ENCODE data around the gene TEX13D.
"Not testable (repeated sequence)": the region's sequence is repeated elsewhere in the genome, so short reads cannot be mapped to it uniquely, and the experiment has no call there.

Gene TEX13D

DNA sequence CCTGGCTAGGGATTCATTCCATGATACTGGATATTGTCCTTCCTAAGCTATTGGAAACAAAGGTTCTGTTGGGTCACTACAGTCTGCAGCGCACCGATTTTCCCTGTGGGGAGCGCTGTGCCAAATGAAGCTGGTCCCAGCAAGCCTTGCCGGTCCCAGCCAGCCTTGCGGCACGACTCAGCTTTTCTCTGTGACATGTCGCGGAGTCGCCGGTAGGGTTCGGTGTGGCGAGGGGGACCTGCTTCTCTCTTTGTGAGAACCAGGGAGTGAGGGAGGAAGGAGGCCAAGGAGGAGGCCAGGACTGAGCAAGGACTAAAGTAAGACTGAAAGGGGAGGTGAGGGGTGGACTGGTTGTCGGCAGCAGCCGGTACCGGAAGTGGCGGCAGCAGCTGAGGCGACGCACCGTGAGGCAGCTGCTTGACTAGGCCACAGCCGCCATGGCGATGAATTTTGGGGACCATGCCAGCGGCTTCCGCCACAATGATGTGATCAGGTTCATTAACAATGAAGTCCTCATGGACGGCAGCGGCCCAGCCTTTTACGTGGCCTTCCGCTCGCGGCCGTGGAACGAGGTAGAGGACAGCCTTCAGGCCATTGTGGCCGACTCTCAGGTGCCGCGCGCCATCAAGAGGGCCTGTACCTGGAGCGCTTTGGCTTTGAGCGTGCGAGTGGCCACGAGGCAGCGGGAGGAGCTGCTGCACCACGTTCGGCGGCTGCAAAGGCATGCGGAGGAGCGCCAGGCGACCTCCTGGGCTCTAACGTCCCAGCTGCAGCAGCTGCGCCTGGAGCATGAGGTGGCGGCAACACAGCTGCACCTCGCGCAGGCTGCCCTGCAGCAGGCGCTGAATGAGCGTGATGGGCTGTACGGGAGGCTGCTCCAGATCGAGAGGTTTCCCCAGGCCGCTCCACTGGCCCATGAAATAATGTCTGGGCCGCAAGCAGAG, at the start of gene TEX13D:
Gene TEX13D, plus strand, starts transcription at position 180 of the 944 bp plus-strand sequence. Its CDS starts 258 bp downstream, at position 438.
- DNase-seq: no peak

DNA sequence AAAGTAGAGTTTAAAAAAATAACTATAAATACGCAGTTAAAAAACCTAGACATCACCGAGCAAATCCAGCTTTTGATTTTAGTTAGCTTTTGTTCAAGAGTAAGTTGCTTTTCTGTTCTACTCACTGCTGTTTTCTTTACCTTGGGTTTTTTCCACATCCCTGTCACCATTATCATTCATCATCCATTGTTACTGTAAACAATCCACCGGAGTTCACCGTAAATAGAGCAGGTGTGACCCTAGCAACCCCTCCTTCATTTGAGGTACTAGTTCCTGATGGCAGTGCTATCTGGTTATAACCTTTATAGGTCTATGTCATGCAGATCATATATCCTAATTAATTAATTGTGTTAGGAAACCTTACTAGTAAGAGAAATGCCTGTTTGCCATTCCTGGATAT, 43.0 kb upstream of the TEX13D start:
- DNase-seq: no peak

DNA sequence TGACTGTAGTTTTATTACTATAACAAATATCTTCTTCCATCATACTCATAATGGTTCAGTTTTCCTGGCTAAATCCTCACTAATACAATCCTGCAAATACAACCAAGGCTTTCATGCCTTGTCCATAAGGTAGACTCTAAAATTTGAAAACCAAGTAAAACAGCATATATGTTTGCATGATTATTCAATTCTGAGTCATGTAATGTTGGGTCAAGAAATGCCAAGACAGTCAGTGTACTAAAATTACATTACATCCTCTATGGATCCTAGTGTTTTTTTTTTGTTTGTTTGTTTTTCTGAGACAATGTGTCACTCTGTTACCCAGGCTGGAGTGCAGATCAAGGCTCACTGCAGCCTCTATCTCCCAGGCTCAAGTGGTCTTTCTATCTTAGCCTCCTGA, 38.6 kb upstream of the TEX13D start:
- no peak for DNase-seq

DNA sequence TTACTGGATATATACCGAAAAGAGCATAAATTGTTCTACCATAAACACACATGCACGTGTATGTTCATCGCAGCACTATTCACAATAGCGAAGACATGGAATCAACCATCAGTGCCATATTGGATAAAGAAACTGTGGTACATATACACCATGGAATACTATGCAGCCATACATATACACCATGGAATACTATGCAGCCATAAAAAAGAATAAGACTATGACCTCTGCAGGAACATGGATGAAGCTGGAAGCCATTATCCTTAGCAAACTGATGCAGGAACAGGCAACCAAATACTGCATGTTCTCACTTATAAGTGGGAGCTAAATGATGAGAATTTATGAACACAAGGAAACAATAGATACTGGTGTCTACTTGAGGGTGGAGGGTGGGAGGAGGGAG, 33.1 kb upstream of the TEX13D start:
- DNase-seq: not testable (repeated sequence)

DNA sequence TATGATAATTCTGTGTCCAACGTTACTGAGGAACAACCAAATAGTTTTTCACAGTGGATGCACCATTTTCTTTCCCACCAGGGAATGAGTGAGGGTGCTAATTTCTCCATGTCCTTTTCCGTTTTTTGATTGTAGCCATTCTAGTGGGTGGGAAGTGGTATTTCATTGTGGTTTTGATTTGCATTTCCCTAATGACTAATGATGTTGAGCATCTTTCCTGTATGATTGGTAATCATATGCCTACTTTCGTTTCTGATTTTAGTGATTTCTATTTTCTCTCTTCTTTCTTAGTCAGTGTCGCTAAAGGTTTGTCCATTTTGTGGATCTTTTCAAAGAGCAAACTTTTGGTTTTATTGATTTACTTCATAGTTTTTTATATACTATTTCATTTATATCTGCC, 32.1 kb upstream of the TEX13D start:
- no peak for DNase-seq

DNA sequence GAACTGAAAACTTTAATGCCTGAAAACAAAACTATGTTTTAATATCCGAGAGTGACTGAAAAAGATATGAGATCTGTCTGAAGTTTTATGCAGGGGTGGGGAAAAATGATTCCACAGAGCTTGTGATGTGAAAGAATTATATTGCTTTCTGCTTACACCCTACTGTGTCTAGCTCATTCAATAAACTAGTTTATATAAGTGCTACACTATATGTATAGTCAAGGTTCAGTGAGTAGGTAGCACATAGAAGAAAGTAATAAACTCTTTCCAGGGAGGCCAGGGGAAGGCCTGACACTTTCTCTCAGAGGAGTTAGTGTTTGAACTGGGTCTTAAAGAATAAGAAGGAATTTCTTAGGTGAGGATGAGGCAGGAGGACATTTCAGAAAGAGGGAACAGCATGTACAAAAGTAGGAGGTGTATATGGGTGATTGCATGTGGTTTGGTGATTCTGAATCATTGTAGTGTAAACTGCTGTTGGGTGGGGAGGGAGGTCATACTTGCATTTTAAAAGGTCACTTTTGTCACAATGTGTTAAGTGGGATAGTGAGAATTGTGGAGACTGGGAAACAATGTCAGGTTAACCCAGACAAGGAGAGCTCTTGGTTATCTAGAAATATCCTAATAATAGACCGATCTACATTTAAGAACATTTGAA, 25.1 kb upstream of the TEX13D start:
- DNase-seq: no peak

DNA sequence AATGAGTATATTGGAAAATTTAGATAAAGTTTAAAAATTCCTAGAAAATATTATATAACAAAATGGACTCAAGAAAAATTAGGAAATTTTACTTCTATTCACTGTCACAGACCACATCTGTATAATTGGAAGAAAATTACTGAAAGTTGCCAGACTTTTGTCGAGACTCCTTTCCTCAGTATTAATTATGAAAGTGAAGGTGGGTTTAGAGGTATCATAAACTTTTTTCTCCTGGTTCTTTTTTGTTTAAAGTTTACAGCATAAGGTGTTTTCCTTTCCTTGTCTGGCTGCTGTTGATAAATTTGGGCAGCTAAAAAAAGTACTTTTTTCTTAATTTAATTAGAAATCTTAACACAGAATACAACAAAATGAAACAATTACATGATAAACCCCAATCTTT, 6.7 kb upstream of the TEX13D start:
- no peak for DNase-seq

DNA sequence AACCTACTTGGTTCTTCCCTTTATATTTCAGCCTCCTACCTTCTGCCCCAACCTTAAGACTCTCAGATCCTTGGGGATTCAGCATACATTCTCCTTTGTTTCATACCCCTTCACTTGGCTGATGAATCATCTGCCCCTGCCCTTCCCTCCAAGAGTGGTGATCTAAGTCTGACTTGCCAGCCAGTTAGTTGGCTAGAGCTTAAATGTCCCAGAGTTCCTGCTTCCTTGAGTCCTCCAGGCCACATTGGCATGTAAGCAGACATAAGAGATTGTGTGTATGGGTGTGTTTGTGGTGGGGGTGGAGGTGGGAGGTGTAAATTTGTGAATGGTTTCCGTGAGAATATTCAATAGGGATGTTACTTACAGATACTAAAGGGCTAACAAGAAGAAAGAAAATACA, 3.7 kb upstream of the TEX13D start:
- no peak for DNase-seq

DNA sequence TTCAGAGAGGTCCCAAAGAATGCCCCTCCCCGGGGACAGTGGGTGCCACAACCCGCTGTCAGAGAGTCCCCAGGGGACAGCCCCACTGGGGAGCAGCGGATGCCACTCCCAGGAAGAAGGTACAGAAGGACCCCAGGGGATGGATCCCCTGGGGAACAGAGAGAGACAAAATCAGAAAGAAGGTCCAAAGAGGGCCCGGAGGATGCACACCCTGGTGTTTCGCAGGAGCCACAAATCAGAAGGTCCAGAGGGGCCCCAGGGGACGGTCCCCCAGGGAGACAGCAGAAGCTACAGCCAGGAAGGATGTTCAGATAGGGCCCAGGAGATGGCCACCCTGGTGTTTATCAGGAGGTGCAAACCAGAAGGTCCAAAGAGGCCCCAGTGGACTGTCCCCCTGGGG, 1.4 kb downstream of the TEX13D start:
- DNase-seq: no peak

DNA sequence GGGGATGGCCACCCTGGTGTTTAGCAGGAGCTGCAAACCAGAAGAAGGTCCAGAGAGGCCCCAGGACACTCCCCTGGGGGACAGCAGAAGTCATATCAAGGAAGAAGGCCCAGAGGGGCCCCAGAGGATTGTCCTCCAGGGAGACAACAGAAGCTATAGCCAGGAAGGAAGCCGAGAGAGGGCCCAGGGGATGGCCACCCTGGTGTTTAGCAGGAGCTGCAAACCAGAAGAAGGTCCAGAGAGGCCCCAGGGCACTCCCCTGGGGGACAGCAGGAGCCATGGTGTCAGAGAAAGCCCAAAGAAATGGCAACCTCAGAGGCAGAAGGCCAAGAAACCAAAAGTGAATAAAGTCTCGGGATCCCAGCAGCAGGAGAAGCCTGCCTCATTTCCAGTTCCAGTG, 2.1 kb downstream of the TEX13D start:
- DNase-seq: not testable (repeated sequence)

DNA sequence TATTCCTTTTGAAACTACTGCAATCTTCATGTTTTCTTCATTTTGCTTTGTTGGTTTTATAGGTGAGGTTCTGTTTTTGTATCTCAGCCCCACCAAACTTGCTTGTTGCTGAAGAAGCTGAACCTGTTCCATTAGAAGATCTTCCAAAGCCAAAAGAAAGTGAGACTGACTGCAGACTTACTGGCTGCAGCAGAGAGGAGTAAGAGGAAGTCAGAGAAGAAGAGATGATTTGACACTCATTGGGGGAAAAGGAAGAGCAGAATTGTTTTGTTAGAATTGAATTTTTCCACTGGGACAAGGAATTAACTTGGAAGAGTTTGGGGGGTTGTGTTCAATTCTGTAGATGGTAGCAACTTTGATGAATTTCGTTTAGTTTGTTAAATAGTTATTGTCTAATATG, 3.1 kb downstream of the TEX13D start:
- DNase-seq: no peak

DNA sequence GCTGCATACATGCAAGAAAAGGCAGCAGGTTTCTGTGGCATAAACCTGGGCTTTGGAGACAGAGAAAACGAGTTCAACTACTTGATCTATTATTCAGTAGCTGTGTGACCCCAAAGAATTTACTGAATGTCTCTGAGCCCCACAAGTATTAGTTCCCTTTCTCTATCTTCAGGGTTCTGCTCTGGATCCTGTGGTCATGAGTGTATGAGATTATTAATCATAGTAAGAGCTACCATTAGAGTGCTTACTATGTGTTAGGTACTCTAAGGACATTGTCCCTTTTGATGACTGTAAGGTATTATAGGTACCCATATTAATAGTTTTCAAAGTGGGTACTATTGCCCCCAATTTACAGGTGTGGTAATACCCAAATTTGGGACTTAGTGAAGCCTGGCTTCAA, 5.5 kb downstream of the TEX13D start:
- DNase-seq: no peak

DNA sequence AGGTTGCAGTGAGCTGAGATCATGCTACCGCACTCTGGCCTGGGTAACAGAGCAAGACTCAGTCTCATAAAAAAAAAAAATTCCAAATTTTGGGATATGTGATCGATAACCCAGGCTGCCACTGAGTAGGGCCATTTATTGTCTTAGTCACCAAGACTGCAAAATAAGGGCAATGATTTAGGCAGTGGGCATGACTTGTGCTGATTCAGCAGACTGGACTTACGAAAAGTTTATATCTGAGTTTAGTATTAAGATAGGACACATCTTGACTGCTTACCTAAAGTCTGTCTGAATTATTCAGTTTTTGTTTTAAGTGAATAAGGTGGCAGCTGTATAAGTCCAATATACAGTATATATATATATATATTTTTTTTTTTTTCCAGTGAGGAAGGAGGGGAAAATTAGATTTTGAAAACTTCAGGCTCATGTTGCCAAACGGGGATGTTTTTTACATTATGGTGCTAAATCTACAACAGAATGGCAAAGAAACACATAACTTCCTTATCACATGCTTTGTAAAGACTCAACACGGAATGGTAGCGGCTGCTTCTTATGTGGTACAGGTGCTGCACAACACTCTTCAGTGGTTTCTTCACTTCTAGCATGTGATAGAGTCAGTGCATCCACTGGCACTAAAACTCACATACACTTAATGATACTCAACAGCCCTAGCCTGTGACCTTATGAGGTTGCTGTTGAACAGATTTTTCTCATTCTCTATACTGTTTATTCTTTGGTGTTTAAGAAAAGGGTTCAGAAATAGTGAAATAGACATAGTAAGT, 6.5 kb downstream of the TEX13D start:
- DNase-seq: no peak

DNA sequence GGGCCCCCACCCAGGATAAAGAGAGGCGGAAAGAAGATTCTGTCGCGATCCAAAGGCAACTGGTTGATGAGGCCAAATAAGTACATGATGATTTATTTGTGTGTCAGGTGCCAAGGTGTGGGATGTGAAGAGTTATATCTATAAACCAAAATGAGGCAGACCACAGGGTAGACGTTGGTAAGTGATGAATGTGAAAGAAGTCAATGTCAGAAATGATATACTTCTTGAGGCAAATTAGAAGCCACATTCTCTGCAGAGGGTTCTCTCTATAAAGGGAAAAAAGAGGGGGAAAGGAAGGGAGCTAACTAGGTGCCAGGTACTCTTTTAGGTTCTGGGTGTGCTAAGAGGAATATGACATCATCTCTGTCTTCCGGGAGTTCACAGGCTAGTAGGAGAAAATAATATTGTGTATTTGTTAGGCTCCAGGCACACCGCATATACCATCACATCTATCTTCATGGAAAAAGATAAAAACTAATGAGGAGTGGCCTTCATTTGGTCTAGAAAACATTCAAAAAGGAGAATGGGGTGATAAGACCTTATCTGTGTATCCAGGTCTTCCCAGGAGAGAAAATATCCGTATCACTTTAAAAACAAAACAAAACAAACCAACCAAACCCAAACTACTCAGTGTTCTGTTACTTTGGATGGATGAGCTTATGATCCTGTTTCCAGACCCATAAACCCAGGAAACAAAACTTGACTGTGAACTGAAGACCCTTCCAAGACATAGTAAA, 9.1 kb downstream of the TEX13D start:
- DNase-seq: no peak

DNA sequence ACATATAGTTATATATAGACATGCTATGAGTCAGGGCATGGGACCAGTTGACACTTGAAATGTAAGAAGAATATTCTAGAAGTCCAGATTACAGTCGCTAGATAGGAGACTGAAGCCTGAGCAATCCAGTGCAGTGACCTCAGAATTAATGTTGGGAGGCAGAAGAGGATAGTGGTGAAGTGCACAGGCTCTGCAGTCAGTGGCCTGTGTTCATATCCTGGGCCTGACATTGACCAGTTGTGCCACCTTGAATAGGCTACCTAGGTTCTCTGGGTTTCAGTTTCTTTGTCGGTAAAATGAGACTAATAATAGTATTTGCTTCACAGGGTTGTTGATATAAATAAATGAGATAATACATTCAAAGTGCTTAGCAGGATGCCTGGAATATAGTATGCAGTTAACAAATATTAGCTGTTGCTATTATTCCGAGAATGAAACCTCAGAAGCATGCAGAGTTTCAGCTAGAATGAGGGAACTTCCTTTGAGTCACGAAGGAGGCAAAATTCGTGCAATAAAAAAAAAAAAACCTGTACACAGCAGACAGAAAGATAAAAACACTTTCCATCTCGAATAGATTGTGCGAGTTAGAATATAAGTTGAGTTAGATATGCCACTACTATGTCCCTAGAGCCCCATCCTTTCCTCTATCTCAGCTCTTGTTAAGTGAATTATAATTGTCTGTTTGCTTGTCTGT, 9.9 kb downstream of the TEX13D start:
- no peak for DNase-seq

DNA sequence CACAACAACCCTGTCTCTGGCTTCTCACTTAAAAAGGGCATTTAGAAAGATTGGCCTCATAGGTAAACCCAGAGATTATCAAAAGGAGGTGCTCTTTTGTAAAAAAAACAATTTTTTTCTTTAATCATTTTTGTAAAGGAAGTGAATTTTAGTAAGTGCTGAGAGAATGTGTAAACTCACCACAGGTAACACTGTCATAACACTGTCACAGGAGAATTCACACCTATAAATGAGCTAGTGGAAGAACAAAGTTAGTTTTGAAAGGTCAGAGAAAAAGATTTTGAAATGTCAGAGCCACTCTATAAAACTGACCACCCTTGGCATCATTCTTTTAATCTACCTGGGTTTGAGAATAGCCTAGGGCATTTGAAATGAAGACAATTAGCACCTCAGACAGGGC, 10.6 kb downstream of the TEX13D start:
- no peak for DNase-seq

DNA sequence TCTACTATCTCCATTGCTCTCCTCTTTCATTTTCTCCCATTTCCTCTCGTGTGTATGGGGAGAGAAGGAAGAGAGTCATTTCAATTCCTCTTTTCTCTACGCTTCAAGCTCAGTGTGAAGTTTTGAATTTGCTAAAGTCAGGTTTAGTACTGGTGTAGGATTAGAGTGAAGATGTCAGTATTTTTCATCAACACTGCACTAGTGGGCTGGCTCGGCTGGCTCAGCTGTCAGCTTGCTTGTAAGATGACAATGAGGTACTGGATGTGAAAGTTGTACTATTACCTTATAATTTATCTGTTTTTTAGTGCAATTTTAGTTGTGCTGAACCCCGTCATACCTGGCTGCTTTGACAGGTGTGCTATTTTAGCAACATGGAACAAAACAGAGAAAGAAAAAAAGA, 11.8 kb downstream of the TEX13D start:
- no peak for DNase-seq

DNA sequence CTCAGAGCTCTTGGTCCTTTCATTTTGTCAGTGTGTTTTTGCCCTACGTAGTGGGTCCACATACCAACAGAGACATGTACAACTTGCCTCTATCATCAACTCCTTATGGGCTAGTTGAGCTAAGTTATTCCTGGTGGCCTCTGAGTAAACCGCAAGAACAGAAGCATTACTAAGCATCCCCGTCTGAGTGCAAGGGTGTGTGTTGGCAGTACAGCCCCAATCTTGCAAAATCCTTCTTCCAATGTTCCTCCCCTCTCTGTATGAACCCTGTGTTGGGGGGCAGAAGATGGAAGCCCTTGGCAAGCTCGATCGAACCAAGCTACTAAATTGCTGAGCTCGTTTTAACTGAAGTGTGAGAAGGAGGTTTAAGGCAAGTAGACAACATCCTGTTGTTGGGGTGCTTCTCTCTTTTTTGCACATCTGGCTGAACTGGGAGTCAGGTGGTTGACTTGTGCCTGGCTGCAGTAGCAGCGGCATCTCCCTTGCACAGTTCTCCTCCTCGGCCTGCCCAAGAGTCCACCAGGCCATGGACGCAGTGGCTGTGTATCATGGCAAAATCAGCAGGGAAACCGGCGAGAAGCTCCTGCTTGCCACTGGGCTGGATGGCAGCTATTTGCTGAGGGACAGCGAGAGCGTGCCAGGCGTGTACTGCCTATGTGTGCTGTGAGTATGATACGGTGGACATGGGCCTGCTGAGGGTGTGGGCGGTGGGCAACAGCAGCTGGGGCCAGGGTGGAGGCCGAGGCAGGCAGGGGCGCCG, 13.8 kb downstream of the TEX13D start, which contains the start of gene SH2D1A:
Gene SH2D1A, plus strand, starts transcription at position 447 of the 760 bp plus-strand sequence. Its CDS starts 80 bp downstream, at position 527.
- DNase-seq: no peak

DNA sequence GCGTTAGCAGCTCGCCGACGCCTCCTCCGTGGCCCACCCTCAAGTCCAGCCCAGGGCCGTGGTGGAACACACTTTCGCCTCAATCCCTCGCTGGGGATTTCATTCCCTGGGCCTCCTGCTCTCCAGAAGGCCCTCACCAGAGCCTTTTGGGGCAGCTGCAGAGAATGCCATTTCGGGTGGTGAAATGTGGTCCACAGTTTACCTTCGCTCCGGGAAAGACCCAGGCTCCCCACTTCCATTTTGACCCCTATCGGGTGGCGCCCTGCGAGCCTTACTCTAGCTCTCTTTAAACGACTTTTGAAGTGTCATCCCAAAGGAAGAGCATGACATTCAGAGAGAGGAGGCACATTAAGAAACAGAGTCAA, 14.4 kb downstream of the TEX13D start:
- DNase-seq: no peak

DNA sequence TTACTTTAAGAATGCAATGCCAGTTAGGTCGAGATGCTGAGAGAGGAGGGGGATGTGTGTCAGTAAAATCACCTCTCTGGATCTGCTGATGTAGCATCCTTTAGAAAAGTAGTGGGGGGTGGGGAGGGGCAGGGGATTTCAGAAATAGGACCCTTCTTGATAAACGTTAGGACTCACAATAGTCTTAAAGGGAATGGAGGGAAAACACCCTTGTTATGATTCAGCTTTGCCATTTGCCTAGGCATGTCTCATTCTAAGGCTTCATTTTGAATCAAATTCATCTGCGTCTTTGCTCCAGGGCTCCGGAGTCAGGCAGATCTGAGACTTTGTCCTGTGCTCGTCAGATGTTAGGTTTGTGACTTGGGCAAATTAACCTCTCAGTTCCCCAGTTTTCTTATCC, 14.8 kb downstream of the TEX13D start:
- no peak for DNase-seq

DNA sequence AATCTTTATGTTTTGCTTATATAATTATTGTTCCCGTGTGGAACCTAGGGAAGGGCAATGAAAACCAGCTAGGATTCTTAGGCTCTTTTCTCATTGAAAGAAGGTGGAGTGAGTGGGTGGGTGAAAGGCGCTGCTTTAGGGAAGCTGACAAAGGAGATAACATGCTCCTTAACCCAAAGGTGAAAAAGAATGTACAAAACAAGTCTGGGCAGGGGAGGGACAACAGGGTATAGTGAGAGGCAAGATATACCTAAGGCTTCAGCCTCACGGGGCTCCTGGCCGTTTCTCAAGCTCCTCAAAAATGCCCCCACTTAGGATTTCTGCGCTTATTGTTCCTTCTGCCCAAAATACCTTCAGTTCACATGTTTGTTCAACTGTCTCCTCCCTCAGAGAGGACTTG, 15.7 kb downstream of the TEX13D start:
- DNase-seq: no peak

Data from cerebellar nuclear complex (tissue), 1 donor.